Central memory CD8-positive, alpha-beta T cell (primary cell): Measurements from ENCODE around the gene PDZRN3.

Experiments used
- ATAC-seq: fragments of 150-1000 bp; cut with Tn5 transposase; replicated peaks from 2 replicates; pipeline ENCODE4 v1.10.0; 2022; ENCODE audit warnings: mild to moderate bottlenecking, moderate FRiP score, moderate number of reproducible peaks; ENCODE audit not compliant: poor library complexity, severe bottlenecking; ENCODE audit errors: extremely low read depth
- DNase-seq, 2 donors: peaks; one replicate each; pipeline ENCODE4 v3.0.0; 2021; ENCODE audit warnings: low spot score in 2 of 2
- H3K27ac Mint-ChIP-seq: one replicate; pipeline ENCODE4 v1.8.0; 2022; ENCODE audit warnings: low read depth, mild to moderate bottlenecking, moderate library complexity, mixed read lengths
- H3K27me3 Mint-ChIP-seq: one replicate; pipeline ENCODE4 v1.8.0; 2022; ENCODE audit warnings: mixed read lengths
- H3K36me3 Mint-ChIP-seq: one replicate; pipeline ENCODE4 v1.8.0; 2022; ENCODE audit warnings: mild to moderate bottlenecking, moderate library complexity, mixed read lengths; ENCODE audit not compliant: insufficient read depth
- H3K4me1 Mint-ChIP-seq: one replicate; pipeline ENCODE4 v1.8.0; 2022; ENCODE audit warnings: mixed read lengths
- H3K4me3 Mint-ChIP-seq: one replicate; pipeline ENCODE4 v1.8.0; 2022; ENCODE audit warnings: mild to moderate bottlenecking, moderate library complexity, mixed read lengths
- H3K9me3 Mint-ChIP-seq: one replicate; pipeline ENCODE4 v1.8.0; 2022; ENCODE audit warnings: mixed read lengths

The PDZRN3 gene

GRCh38 chr3:73516631-73517030, 108.1 kb downstream of the PDZRN3 start:
- Mint-ChIP-seq H3K4me3 (no peak overlapping the region), H3K27ac (no peak overlapping the region), H3K9me3 (no peaks in the 10 kb centered on the region), H3K4me1 (no peaks in the 10 kb centered on the region), H3K36me3 (no peaks in the 10 kb centered on the region), H3K27me3 (no peaks in the 10 kb centered on the region)
- ATAC-seq: no peak
- DNase-seq: no peak

- H3K4me3 Mint-ChIP-seq: no peak overlapping the region
- no peaks in the 10 kb centered on the region for H3K9me3 Mint-ChIP-seq
- no peak for ATAC-seq
- H3K36me3 Mint-ChIP-seq: peaks cover 1% of the 10 kb centered on the region
- H3K4me1 Mint-ChIP-seq: no peaks in the 10 kb centered on the region
- no peak for DNase-seq
- H3K27ac Mint-ChIP-seq: no peak overlapping the region
- H3K27me3 Mint-ChIP-seq: no peaks in the 10 kb centered on the region
These were observed 111.5 kb downstream of the PDZRN3 start for GRCh38 chr3:73513260-73513659.

GRCh38 chr3:73511571-73512525, 112.9 kb downstream of the PDZRN3 start:
- H3K4me3 Mint-ChIP-seq: no peak overlapping the region
- no peak for ATAC-seq
- H3K27me3 Mint-ChIP-seq: no peaks in the 10 kb centered on the region

GRCh38 chr3:73510784-73511183, 114.0 kb downstream of the PDZRN3 start:
- DNase-seq: no peak
- Mint-ChIP-seq H3K27me3 (no peaks in the 10 kb centered on the region), H3K4me1 (no peaks in the 10 kb centered on the region), H3K27ac (no peak overlapping the region), H3K4me3 (no peak overlapping the region), H3K9me3 (no peaks in the 10 kb centered on the region), H3K36me3 (peaks cover 1% of the 10 kb centered on the region)
- ATAC-seq: no peak

More at GRCh38 chr3:73511571-73512525, 112.9 kb downstream of the PDZRN3 start:
- no peak for DNase-seq
- Mint-ChIP-seq H3K4me1 (no peaks in the 10 kb centered on the region), H3K27ac (no peak overlapping the region), H3K36me3 (peaks cover 1% of the 10 kb centered on the region), H3K9me3 (no peaks in the 10 kb centered on the region)

GRCh38 chr3:73510334-73510733, 114.4 kb downstream of the PDZRN3 start:
- ATAC-seq (no peak), DNase-seq (no peak)
- H3K27me3 Mint-ChIP-seq: no peaks in the 10 kb centered on the region
- no peaks in the 10 kb centered on the region for H3K4me1 Mint-ChIP-seq
- no peak overlapping the region for H3K4me3 Mint-ChIP-seq
- H3K27ac Mint-ChIP-seq: no peak overlapping the region
- H3K36me3 Mint-ChIP-seq: peaks cover 1% of the 10 kb centered on the region
- no peaks in the 10 kb centered on the region for H3K9me3 Mint-ChIP-seq

GRCh38 chr3:73509816-73510215, 114.9 kb downstream of the PDZRN3 start:
- H3K36me3 Mint-ChIP-seq: peaks cover 1% of the 10 kb centered on the region
- DNase-seq (no peak), ATAC-seq (no peak)
- H3K4me1 Mint-ChIP-seq: no peaks in the 10 kb centered on the region
- H3K27me3 Mint-ChIP-seq: no peaks in the 10 kb centered on the region
- no peak overlapping the region for H3K27ac Mint-ChIP-seq
- no peaks in the 10 kb centered on the region for H3K9me3 Mint-ChIP-seq
- no peak overlapping the region for H3K4me3 Mint-ChIP-seq

- Mint-ChIP-seq H3K9me3 (no peaks in the 10 kb centered on the region), H3K4me3 (no peak overlapping the region), H3K4me1 (no peaks in the 10 kb centered on the region), H3K27ac (no peak overlapping the region), H3K36me3 (peaks cover 1% of the 10 kb centered on the region), H3K27me3 (no peaks in the 10 kb centered on the region)
- ATAC-seq: no peak
- no peak for DNase-seq
These were observed 115.7 kb downstream of the PDZRN3 start for GRCh38 chr3:73509066-73509465.

GRCh38 chr3:73508330-73508954, 116.3 kb downstream of the PDZRN3 start:
- no peaks in the 10 kb centered on the region for H3K27me3 Mint-ChIP-seq
- DNase-seq: no peak
- H3K4me3 Mint-ChIP-seq: no peak overlapping the region
- no peak for ATAC-seq
- no peaks in the 10 kb centered on the region for H3K9me3 Mint-ChIP-seq
- peaks cover 1% of the 10 kb centered on the region for H3K36me3 Mint-ChIP-seq
- no peaks in the 10 kb centered on the region for H3K4me1 Mint-ChIP-seq
- H3K27ac Mint-ChIP-seq: no peak overlapping the region

GRCh38 chr3:73504852-73505251, 119.9 kb downstream of the PDZRN3 start:
- ATAC-seq (no peak), DNase-seq (no peak)
- H3K27me3 Mint-ChIP-seq: peaks cover 13% of the 10 kb centered on the region
- no peaks in the 10 kb centered on the region for H3K4me1 Mint-ChIP-seq
- H3K4me3 Mint-ChIP-seq: no peak overlapping the region
- H3K36me3 Mint-ChIP-seq: peaks cover 1% of the 10 kb centered on the region
- H3K27ac Mint-ChIP-seq: no peak overlapping the region
- no peaks in the 10 kb centered on the region for H3K9me3 Mint-ChIP-seq

- Mint-ChIP-seq H3K9me3 (no peaks in the 10 kb centered on the region), H3K27ac (no peak overlapping the region), H3K4me3 (no peak overlapping the region), H3K4me1 (no peaks in the 10 kb centered on the region), H3K36me3 (peaks cover under 1% of the 10 kb centered on the region), H3K27me3 (peaks cover 13% of the 10 kb centered on the region)
- DNase-seq (no peak), ATAC-seq (no peak)
These were observed 120.5 kb downstream of the PDZRN3 start for GRCh38 chr3:73504239-73504638.

GRCh38 chr3:73503781-73504180, 121.0 kb downstream of the PDZRN3 start:
- ATAC-seq (no peak), DNase-seq (no peak)
- no peaks in the 10 kb centered on the region for H3K36me3 Mint-ChIP-seq
- H3K4me3 Mint-ChIP-seq: no peak overlapping the region
- H3K27ac Mint-ChIP-seq: no peak overlapping the region
- H3K27me3 Mint-ChIP-seq: peaks cover 13% of the 10 kb centered on the region
- no peaks in the 10 kb centered on the region for H3K4me1 Mint-ChIP-seq
- H3K9me3 Mint-ChIP-seq: no peaks in the 10 kb centered on the region

- DNase-seq (no peak), ATAC-seq (no peak)
- H3K27ac Mint-ChIP-seq: no peak overlapping the region
- peaks cover 13% of the 10 kb centered on the region for H3K27me3 Mint-ChIP-seq
- H3K4me1 Mint-ChIP-seq: no peaks in the 10 kb centered on the region
- H3K9me3 Mint-ChIP-seq: no peaks in the 10 kb centered on the region
- no peaks in the 10 kb centered on the region for H3K36me3 Mint-ChIP-seq
- H3K4me3 Mint-ChIP-seq: no peak overlapping the region
These were observed 121.8 kb downstream of the PDZRN3 start for GRCh38 chr3:73502609-73503583.
